Glomerular visceral epithelial cell (primary cell): ENCODE data around the gene MKS1.
A peak's percentile ranks its signal among the peaks of the same experiment; 100 is the strongest.

Experiments
- DNase-seq: peaks from one replicate; pipeline ENCODE4 v3.0.0-alpha.2; 2016; ENCODE audit errors: extremely low spot score

The MKS1 gene

DNA sequence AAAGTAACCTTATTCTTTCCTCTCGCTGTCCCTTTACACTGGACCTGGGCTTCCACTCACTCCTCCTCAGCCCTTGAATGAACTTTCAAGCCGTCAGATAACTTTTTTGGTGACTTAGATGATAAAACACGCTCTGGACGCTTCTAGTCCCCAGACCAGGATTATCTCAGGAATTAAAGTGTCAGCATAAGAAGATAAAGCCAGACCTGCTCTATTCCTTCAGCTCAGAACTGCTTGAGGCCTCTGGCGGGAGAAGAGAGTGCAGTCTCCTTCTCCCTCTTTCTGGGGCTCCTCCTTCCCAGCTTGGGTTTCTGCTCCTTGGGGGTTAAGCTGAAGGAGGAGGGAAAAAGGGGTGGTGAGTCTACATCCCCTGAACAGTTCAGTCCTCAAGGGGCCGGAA lies 25.9 kb upstream of the MKS1 start:
- no peak for DNase-seq

DNA sequence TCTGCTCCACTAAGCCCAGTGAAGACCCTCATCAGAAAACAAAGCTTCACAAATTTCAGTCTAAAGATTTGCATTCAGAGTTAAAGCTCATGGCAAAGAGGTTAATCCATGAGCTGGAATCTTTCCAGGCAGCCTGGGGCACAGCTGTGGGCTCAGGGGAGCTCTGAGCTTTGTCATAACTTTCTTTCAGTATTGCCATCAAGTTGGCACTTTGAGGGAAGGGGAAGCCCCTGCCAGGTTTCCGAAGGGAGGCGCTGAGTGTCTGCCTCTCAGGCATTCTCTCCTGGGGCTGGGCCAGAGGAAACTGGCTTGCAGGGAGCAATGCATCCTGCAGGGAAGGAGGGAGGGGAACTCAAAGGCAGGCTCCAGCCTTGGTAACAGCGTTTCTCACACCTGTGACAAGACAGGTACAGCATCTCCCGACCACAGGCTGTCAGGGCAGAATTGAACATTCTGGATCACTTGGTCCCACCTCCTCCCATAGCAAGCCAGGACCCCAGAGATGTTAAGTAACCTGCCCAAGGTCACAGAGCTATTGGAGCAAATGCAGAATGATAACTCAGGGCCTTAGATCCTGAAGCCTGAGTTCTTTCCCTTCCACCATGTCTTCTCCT lies 23.2 kb upstream of the MKS1 start:
- DNase-seq = no peak

DNA sequence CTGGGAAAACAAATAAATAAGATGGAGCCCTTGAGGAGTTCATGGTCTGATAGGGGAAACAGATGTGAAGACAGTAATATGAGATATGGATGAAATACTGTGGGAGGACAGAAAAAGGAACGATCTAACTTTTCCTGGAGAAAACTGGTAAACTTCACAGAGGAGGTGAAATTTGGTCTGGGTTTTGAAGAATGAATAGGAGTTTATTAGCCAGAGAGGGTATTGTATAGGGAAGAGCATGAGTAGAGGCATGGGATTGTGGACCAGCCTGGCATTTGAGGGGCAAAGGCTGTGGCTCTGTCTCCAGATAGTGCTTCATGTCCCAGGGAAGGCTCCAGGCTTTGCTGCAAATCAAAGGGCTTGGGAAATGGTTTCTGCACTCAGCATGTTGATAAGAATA lies 20.9 kb upstream of the MKS1 start:
- no peak for DNase-seq

DNA sequence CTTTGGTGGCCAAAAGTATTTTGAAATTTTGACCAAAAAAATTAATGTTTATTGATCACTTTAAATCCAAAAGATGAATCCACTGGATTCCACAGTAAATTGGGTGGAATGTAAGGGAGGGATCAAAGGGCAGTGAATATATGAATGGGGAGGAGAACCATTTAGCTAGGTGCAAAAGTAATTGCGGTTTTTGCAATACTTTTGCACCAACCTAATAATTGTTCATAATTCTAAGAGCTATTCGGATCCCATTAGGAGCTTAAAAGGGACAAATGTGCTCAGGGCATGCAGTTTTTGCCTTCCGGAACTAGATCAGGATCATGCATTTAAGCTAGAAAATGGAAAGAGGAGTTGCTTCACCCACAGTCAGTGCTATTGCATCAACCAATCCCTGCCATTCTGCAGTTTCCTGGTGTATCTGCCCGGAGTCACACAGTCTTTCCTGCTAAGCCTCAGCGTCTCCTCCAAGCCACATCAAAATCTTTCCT lies 19.1 kb upstream of the MKS1 start, which contains the start of gene LPO:
LPO (plus strand) TSS at position 438 of the 488 bp plus-strand sequence. CDS start 4,396 bp downstream, outside the sequence.
- no peak for DNase-seq

DNA sequence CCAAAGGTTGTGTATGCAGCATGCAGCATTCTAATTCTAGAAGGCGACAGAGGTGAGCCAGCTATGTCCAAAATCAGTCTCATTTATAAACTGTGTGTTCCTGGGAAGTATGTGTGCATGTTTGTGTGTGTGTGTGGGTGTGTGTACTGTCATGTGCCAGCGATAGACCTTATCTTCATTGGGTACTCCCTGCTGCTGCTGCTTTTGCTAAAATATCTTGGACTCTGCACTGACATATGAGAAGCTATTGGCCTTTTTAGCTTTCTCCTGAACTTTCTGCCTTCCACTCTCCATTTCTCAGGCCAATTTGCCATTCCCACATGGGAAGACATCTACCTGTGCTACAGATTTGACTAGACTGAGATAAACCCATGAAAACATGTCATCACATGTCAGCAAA lies 17.3 kb upstream of the MKS1 start:
- no peak for DNase-seq

DNA sequence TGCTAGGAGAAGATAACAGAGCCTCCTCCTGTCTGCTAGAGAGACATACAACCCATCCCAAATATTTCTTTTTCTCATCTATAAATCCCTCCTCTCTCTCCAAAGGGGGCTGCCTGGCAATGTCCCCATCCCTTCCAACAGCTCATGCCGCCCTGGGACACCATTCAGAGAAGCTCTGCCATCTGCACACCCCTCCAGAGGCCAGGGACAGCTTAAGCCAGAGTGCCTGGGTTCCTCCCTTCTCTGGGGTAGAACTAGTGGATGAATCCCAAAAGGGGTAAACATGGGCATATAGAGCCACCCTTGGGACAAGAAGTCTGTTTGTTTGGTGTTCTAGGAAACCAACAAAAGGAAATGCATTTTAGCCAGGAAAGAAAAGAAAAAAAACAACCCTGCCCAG lies 16.8 kb upstream of the MKS1 start:
- DNase-seq = no peak

DNA sequence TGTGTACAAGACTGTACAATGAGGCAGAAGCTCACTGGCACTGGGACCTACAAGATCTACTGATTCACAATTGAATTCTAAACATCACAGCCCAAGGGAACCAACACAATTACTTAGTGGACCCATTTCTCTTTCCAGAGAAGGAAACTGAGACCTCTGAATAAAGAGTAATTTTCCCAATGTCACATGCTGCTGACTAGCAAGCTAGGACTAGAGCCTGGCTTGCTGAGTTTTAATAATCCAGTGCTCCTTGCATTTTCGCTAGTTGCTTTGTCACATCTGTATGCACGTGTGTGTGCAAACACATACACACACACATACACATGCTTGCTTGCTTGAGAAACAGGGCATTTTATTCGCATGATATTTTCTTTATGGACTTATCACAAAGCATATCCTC lies 15.5 kb upstream of the MKS1 start:
- no peak for DNase-seq

DNA sequence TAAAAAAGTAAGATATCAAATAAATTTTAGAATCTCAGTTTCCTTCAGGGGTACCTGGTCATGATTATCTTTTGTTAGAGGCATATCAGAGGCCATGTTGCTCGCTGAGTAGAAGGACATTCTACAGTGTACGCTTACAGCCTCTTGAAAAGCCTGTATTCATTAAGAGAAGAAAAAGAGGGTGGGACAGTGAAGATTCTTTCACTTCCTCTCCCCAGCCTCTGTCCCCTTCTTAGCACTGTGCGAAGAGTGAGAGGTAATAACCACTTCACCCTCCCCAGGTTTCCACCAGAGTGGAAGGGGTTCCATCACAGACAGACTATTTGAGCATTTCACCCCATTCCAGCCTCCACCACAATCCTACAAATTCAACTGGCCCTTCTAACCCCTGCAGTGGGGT lies 14.5 kb upstream of the MKS1 start:
- DNase-seq = no peak

DNA sequence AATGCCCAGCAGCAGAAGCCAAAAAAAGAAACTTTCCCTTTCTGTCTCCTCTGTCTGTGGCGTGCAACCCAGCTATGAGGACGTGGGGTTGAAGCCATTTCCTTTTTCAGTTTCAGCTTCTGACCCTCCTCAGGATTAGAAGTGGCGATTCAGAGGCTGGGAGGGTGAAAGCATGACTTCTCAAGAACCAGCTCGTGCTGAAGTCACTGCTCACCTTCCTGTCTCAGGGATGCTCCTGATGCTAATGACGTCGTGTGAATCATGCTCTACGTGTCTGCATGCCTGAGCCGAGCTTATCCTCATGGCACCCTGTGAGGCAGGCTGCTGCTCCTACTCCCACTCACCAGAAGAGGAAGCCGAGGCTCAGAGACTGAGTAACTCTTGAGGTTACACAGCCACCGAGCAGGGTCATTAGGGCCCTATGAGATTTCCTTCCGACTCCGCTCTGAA lies 13.7 kb upstream of the MKS1 start:
- peak; percentile 73 for DNase-seq

DNA sequence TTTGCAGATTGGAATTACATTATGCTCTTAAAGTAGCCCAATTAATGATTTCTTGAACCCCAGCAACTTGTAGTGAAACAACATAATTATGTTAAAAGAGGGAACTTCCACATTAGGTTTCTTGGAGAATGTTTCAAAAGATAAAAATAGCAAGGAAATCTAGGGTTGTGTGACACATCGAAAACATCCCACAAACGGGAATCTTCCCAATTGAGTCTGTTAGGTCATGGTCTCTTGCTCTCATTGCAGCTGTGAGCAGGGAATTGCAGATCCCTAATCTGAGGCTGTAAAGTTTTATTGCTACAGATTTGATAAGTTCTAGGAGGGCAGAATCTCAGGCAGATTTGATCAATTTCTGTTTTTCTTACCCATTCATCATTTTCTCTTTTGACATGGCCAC lies 12.6 kb upstream of the MKS1 start:
- DNase-seq = peak; percentile 31

DNA sequence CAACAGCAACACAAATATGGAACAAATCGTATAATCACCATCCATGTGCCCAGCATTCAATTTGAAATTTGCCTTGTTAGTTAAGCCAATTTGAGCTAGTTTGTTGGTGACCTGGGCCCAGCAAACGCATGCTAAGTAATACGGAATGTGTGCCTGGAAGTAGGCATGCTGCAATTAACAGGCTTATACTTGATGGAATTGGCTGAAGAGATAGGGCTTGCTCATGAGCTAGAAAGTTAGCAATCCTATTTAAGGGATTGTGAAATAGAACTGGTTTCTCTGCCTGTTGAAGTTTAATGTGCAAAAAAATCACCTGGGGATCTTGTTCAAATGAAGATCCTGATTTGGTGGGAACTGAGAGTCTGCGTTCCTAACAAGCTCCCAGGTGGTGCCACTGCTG lies 10.8 kb upstream of the MKS1 start:
- no peak for DNase-seq

DNA sequence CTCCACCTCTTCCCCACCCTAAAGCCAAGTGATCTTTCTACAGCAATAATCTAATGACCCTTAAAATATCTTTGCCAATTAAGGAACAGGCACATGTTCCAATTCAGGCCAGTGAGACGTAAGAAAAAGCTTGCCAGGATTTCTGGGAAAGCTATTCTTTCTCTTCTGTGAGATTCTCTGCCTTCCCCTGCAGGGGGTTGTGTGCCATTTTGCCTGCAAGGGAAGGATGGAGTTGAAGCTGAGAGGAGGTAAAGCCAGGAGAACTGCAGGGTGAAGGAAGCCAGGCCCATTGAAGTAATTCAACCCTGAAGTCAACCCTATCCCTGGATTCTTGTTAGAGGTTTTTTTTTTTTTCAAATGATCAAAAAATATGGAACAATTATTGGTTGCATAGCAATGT lies 10.3 kb upstream of the MKS1 start:
- DNase-seq = no peak

DNA sequence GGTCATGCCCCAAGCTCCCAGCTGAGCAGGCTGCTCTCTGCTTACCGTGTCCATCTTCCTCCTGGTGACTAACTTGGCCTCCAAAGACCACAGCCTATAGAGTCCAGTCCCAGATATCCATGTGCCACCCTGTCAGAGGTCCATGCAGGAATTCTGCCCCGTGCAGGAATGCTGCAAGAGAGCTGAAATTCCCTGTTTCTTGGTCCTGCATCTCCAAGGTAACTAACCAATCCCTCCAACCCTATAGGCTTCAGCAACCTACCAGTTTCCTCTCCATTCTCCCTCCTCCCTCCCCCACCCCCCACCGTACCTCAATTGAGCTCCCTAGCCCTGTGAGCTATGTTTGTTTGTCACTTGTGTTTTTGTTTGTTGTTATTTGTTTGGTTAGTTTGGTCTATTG lies 9.6 kb upstream of the MKS1 start:
- DNase-seq = no peak

DNA sequence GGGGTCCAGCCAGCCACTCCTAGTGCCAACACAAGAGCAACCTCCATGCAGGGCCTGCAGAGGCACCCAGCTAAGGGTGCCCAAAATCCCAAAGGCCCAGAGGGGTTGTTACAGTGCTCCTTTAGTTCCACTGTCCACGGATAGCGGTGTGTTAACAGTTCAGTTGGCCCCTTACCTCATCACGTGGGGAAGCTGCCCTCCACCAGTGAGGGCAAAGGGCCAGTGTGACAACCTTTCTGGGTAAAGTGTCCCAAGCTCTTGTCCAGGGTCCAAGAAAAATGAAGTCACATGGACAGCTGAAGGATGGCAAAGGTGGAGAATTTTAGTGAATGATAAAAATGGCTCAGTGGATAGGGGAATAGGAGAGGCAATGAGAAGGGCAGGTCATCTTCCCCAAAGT lies 8.7 kb upstream of the MKS1 start:
- DNase-seq = no peak

DNA sequence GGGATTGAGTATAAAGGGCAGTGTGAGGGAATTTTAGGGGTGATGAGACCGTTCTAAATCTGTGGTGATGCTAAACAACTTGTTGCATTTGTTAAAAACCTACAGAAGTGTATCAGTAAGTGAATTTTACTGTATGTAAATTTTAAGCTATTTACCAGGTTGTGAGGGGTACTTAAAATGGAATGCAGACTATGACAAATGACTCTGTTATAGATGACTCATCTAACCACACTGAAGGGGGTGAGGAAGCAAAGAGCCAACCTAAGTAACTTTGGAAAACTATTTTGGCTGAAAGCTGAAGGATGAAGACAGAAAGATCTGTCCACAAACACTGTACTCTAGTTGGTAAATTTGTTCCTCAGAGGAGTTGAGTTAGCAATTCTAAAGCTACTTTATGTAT lies 5.3 kb upstream of the MKS1 start:
- DNase-seq = peak; percentile 70

DNA sequence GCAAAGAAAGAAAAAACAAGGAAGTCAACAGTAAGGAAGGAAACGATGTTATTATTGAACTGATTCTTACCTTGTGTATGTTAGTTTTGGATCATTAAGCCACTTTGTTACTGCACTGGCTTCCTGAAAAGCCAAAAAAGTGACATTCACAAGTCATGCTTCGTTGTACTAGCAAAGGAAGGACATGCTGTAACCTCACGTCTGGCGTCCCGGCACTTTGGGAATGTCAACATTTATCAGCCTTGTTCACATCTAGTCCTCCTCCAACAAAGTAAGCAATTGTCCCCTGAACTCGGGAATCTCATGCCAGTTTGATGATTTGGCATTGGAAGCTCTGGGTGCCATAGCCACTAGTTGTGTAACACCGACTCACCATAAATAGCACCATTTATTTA lies 731 bp upstream of the MKS1 start:
- DNase-seq = no peak

DNA sequence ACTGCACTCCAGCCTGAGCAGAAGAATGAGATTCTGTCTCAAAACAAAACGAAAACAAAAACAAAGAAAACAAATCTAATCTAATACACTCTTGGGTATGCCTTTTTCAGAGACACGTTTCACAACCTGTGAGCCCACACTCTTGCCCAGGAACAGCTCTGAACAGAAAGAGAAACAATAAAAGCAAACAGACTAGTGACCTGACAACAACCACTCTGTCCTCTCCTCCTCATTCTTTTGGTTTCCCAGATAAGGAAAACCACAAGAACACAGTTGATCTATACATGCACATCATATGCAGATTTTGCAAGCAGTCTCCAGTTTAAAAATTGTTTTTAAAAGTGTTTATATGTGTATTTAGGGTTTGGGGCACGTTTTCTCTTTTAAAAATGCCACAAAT lies 1.3 kb downstream of the MKS1 start:
- no peak for DNase-seq

DNA sequence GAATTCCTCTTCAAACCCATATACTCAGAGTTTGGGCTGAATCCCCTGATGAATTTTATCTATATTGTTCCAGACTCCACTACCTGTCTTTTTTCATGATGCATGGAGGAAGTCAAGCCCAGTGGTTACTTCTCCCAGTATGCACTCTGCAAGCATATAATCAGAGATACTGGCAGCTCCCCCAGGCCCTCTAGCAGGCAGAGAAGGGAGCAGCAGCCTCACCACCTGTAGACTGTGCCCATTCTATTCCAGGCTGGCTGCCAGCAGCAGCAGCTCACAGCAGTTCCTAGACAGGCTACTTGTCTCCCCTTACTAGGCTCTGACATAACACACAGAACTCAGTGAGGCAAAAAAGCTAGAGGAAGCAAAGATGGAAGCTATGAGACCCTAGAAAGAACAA lies 3.4 kb downstream of the MKS1 start:
- no peak for DNase-seq

DNA sequence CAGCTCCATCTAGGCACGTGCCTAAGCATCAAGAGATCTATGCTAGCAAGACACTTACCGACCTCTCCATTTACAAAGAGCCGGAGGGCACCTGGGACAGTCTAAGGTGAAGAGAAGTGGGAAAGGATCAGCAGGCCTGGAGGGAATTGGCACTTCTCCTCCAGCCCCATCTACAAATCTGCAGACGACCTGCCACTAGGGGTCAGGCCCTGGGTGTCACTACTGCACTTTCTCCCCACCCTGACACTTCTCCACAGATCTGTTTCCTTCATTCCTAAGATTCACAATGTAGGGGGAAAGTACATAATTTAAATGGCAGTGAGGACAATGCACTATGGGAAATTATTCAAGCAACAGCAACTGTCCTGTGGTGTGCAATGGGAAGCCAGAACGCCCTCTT lies 8.1 kb downstream of the MKS1 start:
- no peak for DNase-seq

DNA sequence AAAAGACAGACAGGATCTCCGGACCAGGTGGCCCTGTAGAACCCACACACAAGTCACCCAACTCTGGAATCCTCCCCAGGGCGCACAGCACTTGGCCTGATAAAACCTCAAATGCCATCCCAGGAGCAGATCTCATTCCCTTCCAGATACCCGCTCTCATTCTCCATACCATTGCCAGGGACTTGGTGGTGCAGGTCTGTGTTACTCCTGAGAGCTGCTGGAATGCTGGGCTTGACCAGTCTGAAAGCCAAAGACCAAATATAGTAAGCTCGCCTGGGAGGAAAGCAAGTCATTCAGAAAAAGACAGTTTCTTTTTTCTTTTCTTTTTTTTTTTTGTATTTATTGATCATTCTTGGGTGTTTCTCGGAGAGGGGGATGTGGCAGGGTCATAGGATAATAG lies 10.7 kb downstream of the MKS1 start:
- no peak for DNase-seq

DNA sequence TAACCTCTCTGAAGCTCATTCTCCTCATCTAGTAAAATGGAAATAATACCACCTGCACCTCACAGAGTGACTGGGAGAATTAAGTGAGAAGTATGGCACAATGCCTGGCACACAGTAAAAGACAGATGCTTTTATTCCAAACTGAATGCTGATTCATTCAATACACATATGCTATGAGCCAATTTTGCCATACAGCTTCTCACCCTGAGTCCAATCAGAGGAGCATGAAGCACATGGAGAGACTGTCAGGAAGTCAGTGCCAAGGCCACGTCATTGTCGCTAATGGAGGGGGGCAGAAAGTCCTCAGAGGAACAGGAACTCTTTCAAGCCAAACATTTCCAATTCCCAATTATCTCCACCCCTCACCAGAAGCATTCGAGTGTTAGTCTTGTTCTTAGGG lies 11.6 kb downstream of the MKS1 start:
- DNase-seq = no peak

DNA sequence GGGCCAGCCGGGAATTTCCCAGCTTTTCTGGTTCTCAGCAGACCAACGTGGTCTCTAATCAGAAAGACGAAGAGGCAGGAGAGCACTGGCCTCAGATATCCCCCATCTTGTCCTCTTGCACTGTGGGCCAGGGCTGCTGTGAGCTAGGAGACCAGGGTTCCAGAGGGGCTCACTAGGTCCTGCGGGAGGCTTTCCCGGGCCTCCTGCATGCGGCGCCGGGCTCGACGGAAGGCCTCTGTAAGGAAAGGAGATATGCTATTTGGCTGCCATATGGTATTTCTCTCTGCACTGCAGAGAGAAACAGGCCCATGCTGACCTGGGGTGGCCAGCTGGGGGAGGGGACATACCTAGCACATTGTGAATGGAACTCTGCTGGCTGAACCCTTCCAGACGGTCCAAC lies 13.1 kb downstream of the MKS1 start:
- no peak for DNase-seq

DNA sequence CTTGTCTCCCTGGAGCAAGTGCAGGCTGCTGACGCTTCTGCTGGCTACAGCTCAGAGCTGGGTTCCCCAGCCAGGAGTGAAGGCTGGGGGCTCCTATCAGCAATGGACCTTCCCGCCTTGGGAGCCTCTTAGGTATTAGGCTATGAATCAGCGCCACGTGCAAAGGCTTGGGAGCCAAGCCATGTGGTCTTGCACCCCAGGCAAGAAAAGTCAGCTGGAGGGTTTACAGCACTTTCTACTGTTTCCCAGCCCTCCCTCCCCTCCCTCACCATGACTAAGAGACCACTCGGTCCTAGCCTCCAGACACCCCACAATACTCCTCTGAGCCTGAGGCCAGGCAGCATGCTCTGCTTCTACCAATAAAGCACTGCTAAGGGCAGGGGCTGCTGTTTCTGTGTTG lies 14.3 kb downstream of the MKS1 start:
- DNase-seq = no peak

DNA sequence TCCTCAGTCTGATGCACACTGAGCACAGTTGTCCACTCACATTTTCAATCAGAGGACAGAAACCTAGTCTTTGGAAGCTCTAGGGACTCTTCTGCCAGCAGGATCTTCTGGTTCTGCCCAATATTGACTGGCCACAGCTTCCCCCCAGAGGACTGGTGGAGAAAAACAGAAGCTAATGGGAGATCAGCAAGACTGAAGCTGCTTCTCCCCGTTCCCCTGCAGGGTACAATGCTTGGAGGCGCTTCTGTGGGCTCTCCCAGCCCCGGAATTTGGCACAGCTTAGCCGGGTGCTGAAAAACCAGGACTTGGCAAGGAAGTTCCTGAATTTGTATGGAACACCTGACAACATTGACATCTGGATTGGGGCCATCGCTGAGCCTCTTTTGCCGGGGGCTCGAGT lies 16.2 kb downstream of the MKS1 start:
- no peak for DNase-seq
